HUES64 (cell line): ENCODE results near the gene METTL9.
"Not testable (repeated sequence)": the region's sequence is repeated elsewhere in the genome, so short reads cannot be mapped to it uniquely, and the experiment has no call there.

Source experiments
- H3K27ac ChIP-seq: 2 replicates; pipeline ENCODE4 v1.7.0; 2013; ENCODE audit warnings: low read depth, low read length, inconsistent platforms
- H3K27me3 ChIP-seq: 2 replicates; pipeline ENCODE4 v1.6.1; 2013; ENCODE audit warnings: mild to moderate bottlenecking, low read length; ENCODE audit not compliant: insufficient read depth
- H3K36me3 ChIP-seq: 2 replicates; pipeline ENCODE4 v1.6.1; 2013; ENCODE audit warnings: mild to moderate bottlenecking, low read length; ENCODE audit not compliant: insufficient read depth
- H3K4me1 ChIP-seq: 2 replicates; pipeline ENCODE4 v1.6.1; 2013; ENCODE audit warnings: mild to moderate bottlenecking, low read length, moderate library complexity; ENCODE audit not compliant: insufficient read depth
- H3K4me3 ChIP-seq: 2 replicates; pipeline ENCODE4 v1.5.1; 2013; ENCODE audit warnings: mild to moderate bottlenecking, low read length, moderate library complexity
- H3K9ac ChIP-seq: 2 replicates; pipeline ENCODE4 v1.6.1; 2013; ENCODE audit warnings: mild to moderate bottlenecking, low read depth, low read length
- H3K9me3 ChIP-seq: 2 replicates; pipeline ENCODE4 v1.6.1; 2013; ENCODE audit warnings: low read depth, low read length; ENCODE audit not compliant: insufficient read depth
- WGBS: fragments of 150-250, 120-280 bp; methylation state at CpG from one replicate; pipeline ENCODE4 v1.1.7; 2013; ENCODE audit warnings: missing lambda C conversion rate; 5-methylcytosine and 5-hydroxymethylcytosine counted together

METTL9 gene

DNA sequence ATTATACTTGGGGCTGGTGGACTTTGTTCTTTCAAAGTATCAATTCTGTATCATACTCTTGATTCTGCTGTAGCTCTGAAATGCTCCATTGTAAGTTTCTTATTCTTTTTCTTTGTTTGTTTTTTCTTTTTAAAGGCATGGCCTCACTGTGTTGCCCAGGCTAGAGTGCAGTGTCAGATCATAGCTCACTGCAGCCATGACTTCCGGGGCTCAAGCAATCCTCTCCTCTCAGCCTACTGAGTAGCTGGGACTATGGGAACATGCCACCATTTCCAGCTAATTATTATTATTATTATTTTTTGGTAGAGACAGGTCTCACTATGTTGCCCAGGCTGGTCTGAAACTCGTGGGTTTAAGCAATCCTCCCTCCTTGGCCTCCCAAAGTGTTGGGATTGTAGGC is 38.9 kb upstream of the METTL9 start:
- H3K4me3 ChIP-seq, result no peak overlapping the region
- H3K27me3 ChIP-seq, result peaks cover 2% of the 10 kb centered on the region; the same call in 1 of the 2 replicates
- WGBS, result 92% methylated on average over 2 of the region's 2 CpGs
- no peaks in the 10 kb centered on the region for H3K9me3 ChIP-seq
- H3K4me1 ChIP-seq, result no peaks in the 10 kb centered on the region
- no peak overlapping the region for H3K27ac ChIP-seq
- H3K36me3 ChIP-seq, result no peaks in the 10 kb centered on the region
- H3K9ac ChIP-seq, result no peak overlapping the region

DNA sequence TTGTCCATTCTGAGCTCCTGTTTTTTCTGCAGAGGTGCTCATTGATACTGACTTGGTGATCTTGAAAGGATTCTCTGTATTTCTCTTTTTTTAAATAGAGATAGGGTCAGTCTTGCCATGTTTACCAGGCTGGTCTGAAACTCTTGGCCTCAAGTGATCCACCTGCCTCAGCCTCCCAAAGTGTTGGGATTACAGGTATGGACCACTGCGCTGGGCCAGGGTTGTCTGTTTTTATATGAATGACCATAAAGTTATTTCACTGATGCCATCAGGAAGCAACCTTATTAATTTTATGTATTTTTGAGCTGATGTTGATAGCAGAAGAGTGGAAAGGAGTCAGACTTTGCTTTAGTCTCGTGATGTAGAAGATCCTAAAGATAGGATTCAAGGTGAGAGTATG is 35.7 kb upstream of the METTL9 start:
- 91% methylated on average over 2 of the region's 2 CpGs for WGBS
- H3K9me3 ChIP-seq, result no peaks in the 10 kb centered on the region
- no peak overlapping the region for H3K4me3 ChIP-seq
- no peaks in the 10 kb centered on the region for H3K4me1 ChIP-seq
- no peak overlapping the region for H3K27ac ChIP-seq
- H3K36me3 ChIP-seq, result no peaks in the 10 kb centered on the region
- no peaks in the 10 kb centered on the region for H3K27me3 ChIP-seq
- H3K9ac ChIP-seq, result no peak overlapping the region

DNA sequence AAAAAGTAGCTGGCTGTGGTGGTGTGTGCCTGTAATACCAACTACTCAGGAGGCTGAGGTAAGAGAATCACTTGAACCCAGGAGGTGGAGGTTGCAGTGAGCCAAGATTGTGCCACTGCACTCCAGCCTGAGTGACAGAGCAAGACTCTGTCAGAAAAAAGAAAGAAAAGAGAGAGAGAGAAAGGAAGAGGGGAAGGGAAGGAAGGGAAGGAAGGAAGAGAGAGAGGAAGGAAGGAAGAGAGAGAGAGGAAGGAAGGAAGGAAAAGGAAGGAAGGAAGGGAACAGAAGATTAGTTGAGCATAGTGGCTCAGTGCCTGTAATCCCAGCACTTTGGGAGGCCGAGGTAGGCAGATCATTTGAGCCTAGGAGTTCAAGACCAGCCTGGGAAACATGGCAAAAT is 35.0 kb upstream of the METTL9 start:
- H3K4me1 ChIP-seq, H3K9me3 ChIP-seq, H3K27ac ChIP-seq, H3K36me3 ChIP-seq, H3K9ac ChIP-seq, H3K27me3 ChIP-seq, H3K4me3 ChIP-seq: not testable (repeated sequence)
- 85% methylated on average over 1 of the region's 1 CpG for WGBS

DNA sequence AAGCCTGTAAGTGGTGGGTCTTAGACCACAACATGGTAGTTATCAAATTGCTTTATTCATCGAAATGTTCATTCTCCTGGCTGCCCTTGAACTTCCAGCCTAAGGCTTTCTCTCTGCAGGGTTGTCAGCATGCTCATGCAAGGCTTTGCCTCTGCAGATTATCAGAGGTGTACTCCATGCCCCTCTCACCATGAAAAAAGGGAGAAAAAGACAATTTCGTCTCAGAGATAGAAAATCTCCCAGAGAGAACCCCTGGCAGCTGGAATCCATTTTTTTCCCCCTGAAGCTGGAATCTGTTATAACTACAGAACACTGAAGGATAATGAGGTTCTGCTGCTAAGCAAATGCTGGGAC is 33.9 kb upstream of the METTL9 start:
- no peak overlapping the region for H3K9ac ChIP-seq
- no peaks in the 10 kb centered on the region for H3K9me3 ChIP-seq
- H3K27ac ChIP-seq, result no peak overlapping the region
- 85% methylated on average over 2 of the region's 2 CpGs for WGBS
- no peak overlapping the region for H3K4me3 ChIP-seq
- no peaks in the 10 kb centered on the region for H3K27me3 ChIP-seq
- H3K36me3 ChIP-seq, result no peaks in the 10 kb centered on the region
- H3K4me1 ChIP-seq, result no peaks in the 10 kb centered on the region

DNA sequence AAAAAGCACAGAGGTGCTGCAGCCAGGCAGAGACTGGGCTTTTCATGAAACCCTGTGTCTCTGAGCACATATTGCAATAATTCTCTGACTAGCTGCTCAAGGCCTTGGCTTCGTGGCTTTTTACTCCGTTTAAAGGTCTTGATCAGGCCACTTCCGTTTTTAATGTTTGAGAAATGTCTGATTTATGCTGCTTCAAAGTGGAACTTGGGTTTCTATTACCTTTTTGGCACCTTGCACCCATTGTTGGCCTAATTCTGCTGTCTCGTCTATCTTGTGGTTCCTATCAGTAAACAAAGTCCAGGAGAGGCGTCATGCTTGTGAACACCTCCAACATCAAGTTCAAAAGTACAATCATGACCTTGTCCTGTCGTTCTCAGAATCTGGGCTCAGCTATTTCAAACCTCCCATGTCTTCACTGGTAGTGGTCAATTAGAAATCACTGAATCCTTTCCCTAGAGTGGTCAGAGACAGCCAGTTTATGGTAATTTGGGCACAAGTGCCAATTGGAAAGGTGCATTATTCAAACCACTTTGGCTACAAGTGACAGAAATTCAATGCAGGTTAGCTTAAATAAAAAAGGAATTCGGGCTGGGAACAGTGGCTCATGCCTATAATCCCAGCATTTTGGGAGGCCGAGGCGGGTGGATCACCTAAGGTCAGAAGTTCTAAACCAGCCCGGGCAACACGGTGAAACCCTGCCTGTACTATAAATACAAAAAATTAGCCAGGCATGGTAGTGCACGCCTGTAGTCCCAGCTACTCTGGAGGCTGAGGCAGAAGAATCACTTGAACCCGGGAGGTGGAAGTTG is 33.3 kb upstream of the METTL9 start:
- H3K9me3 ChIP-seq, result no peaks in the 10 kb centered on the region

DNA sequence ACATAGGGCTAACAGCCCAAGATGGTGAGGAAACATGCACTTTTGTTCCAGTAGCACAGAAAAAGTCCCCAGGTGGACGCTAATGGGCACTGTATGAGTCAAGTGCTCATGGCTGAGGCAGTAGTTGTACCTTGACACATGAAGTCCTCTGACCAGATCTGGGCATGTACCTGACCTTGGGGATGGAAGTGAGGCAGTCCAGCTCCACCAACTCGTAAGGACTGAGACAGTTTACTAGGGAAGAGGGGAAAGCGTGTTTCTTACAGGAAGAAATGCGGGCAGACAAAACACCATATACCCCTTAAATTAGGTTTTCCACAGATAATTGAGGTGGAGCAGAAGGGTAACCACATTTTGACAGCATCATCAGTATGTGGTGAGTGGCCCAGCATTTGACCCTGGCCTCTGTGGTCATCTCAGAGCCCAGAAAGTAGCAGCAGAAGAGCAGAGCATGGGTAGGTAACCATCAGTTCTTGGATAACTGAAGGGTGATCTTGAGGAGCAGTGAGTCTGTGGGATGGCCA is 32.4 kb upstream of the METTL9 start:
- H3K9me3 ChIP-seq, result no peaks in the 10 kb centered on the region
- no peak overlapping the region for H3K4me3 ChIP-seq
- H3K27me3 ChIP-seq, result no peaks in the 10 kb centered on the region
- no peak overlapping the region for H3K27ac ChIP-seq
- no peaks in the 10 kb centered on the region for H3K36me3 ChIP-seq
- no peak overlapping the region for H3K9ac ChIP-seq
- WGBS, result 74% methylated on average over 2 of the region's 4 CpGs
- H3K4me1 ChIP-seq, result no peaks in the 10 kb centered on the region

More for the DNA sequence above, 33.3 kb upstream of the METTL9 start:
- Histone ChIP-seq H3K4me3 (no peak overlapping the region), H3K27ac (no peak overlapping the region), H3K27me3 (no peaks in the 10 kb centered on the region), H3K9ac (no peak overlapping the region), H3K36me3 (no peaks in the 10 kb centered on the region), H3K4me1 (no peaks in the 10 kb centered on the region)
- 90% methylated on average over 13 of the region's 13 CpGs for WGBS

DNA sequence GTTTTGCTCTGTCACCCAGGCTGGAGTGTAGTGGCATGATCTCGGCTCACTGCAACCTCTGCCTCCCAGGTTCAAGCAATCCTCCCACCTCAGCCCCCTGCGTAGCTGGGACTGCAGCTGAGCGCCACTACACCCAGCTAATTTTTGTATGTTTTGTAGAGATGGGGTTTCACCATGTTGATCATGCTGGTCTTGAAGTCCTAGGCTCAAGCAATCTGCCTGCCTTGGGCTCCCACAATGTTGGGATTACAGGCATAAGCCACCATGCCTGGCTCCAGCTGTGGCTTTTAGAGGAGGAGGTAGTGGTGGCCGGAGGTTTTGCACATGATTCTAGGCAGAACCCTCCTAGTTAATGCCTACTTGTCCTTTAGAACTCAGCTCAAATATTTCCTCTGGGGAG is 31.9 kb upstream of the METTL9 start:
- not testable (repeated sequence) for H3K9ac ChIP-seq, H3K27ac ChIP-seq, H3K27me3 ChIP-seq, H3K36me3 ChIP-seq, H3K9me3 ChIP-seq, H3K4me3 ChIP-seq, H3K4me1 ChIP-seq
- WGBS, result 93% methylated on average over 4 of the region's 4 CpGs

DNA sequence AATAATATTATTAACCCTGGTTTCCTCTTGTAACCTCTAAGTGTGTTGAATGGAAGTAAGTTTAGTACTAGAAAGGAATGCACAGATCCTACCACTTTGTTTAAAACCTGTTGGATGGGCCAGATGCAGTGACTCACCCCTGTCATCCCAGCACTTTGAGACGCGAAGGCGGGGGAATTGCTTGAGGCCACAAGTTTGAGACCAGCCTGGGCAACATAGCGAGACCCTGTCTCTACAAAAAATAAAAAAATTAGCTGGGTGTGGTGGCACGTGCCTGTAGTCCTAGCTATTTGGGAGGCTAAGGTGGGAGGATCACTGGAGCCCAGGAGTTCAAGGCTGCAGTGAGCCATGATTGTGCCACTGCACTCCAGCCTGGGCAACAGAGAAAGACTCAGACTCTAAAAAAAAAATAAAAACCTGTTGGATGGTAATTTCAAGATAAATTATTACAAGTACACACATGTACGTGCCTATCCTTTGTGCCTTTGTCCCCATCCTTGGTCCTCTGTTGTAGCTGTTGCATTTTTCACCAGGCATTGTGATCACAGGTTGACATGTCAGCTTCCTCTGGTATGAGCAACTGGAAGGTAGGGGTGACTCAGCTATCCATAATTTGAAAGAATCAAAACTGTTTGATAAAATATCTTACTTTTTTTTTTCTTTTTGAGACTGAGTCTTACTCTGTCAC is 30.7 kb upstream of the METTL9 start:
- no peaks in the 10 kb centered on the region for H3K27me3 ChIP-seq
- no peak overlapping the region for H3K9ac ChIP-seq
- H3K36me3 ChIP-seq, result no peaks in the 10 kb centered on the region
- 95% methylated on average over 6 of the region's 6 CpGs for WGBS
- no peak overlapping the region for H3K27ac ChIP-seq
- H3K4me1 ChIP-seq, result no peaks in the 10 kb centered on the region
- no peaks in the 10 kb centered on the region for H3K9me3 ChIP-seq
- no peak overlapping the region for H3K4me3 ChIP-seq

DNA sequence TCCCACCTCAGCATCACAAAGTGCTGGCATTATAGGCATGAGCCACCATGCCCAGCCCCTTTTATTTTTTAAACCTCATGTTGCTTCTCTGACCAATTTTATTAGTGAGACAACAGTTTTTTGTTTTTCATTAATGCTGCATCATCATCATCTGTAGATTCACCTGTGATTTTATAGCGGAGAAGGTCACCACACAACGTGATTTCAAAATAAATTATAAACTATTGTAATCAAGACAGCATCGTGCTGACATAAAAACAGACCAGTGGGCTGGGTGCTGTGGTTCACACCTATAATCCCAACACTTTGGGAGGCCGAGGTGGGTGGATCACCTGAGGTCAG is 28.7 kb upstream of the METTL9 start:
- WGBS, result 92% methylated on average over 4 of the region's 4 CpGs
- Histone ChIP-seq H3K4me1 (no peaks in the 10 kb centered on the region), H3K27ac (no peak overlapping the region), H3K9ac (no peak overlapping the region), H3K36me3 (no peaks in the 10 kb centered on the region), H3K9me3 (no peaks in the 10 kb centered on the region), H3K27me3 (no peaks in the 10 kb centered on the region), H3K4me3 (no peak overlapping the region)

DNA sequence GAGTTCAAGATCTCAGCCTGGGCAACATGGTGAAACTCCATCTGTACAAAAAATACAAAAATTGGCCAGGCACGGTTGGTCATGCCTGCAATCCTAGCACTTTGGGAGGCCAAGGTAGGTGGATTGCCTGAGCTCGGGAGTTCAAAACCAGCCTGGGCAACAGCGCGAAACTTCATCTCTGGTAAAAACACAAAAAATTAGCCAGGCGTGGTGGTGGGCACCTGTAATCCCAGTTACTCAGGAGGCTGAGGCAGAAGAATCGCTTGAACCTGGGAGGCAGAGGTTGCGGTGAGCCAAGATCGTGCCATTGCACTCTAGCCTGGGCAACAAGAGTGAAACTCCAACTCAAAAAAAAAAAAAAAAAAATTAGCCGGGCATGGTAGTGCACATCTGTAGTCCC is 25.9 kb upstream of the METTL9 start:
- H3K36me3 ChIP-seq, H3K27me3 ChIP-seq, H3K4me3 ChIP-seq, H3K9ac ChIP-seq, H3K4me1 ChIP-seq, H3K27ac ChIP-seq, H3K9me3 ChIP-seq: not testable (repeated sequence)
- 96% methylated on average over 9 of the region's 9 CpGs for WGBS

DNA sequence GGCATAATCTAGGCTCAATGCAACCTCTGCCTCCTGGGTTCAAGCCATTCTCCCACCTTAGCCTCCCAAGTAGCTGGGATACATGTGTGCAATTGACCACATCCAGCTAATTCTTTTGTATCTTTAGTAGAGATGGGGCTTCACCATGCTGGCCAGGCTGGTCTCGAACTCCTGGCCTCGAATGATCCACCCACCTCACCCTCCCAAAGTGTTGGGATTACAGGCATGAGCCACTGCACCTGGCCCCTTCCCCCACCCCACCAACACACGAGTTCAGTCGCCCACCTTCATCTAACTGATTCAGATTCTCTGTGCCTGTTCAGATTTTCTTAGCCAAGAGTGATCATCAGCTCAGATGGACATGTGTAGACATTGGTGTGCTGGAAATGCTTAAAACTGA is 25.0 kb upstream of the METTL9 start:
- H3K27ac ChIP-seq, result no peak overlapping the region
- no peak overlapping the region for H3K9ac ChIP-seq
- H3K27me3 ChIP-seq, result no peaks in the 10 kb centered on the region
- H3K9me3 ChIP-seq, result no peaks in the 10 kb centered on the region
- WGBS, result 92% methylated on average over 4 of the region's 4 CpGs
- no peaks in the 10 kb centered on the region for H3K4me1 ChIP-seq
- no peak overlapping the region for H3K4me3 ChIP-seq
- H3K36me3 ChIP-seq, result no peaks in the 10 kb centered on the region
